NOMO-1 (cell line): ENCODE measurements around the gene ZNF835.

Experiments used
- DNase-seq, 2 experiments: peaks; one replicate each; lab custom pipeline; 2025; ENCODE audit not compliant: unreplicated experiment in 2 of 2; lab: John Stamatoyannopoulos, UW

Gene ZNF835

GRCh38 chr19:56664511-56664910 is 7.0 kb downstream of the ZNF835 start:
- DNase-seq: no peak

DNA sequence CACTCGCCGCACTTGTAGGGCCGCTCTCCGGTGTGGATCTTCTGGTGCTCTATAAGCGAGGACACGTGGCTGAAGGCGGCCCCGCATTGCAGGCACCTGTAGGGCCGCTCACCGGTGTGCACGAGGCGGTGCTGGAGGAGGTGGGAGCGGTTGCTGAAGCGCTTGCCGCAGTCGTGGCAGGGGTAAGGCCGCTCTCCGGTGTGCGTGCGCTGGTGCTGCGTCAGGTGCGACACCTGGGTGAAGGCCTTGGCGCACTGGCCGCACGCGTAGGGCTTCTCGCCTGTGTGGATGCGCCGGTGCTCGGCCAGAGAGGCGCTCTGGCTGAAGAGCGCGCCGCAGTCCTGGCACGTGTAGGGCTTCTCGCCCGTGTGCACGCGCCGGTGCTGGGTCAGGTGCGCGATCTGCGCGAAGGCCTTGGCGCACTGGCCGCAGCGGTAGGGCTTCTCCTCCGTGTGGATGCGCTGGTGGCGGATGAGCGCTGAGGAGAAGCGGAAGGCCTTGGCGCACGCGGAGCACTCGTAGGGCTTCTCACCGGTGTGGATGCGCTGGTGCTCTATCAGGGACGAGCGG is 7.5 kb downstream of the ZNF835 start:
- DNase-seq: no peak

- no peak for DNase-seq
Observed at GRCh38 chr19:56661248-56661647, 10.3 kb downstream of the ZNF835 start.

- DNase-seq: no peak
Observed at GRCh38 chr19:56660381-56661107, 11.0 kb downstream of the ZNF835 start.

- no peak for DNase-seq
Observed at GRCh38 chr19:56654151-56654550, 17.4 kb downstream of the ZNF835 start.

DNA sequence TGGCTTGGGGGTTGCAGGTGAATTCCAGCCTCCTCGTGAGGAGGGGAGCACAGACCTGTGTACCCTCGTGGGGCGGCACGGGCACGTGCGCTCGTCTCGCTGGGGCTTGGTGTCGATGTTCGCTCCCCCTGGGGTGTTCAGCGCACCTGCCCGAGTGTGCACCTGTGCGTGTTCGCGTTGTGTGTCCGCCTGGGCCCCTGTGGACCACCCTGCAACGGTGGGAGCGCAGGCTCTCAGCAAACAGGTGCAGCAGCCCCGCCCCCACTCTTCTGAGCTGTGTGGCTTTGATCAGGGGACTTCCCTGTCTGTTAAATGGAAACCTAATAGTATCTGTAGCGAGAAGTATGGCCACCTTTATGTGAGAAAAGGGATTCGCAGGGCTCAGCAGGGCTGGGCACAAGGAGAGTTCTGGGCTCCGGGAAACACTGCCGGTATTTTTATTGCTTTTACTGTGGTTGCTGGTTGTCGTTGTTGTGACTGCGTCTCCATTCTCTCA is 28.0 kb downstream of the ZNF835 start:
- DNase-seq: no peak

- no peak for DNase-seq
Observed at GRCh38 chr19:56642711-56643459, 28.7 kb downstream of the ZNF835 start, which contains the start of gene SMIM17. Gene SMIM17, plus strand, starts transcription at chr19:56643159. Its CDS starts 2,509 bp downstream, at chr19:56645668.

- DNase-seq: no peak
Observed at GRCh38 chr19:56639217-56639616, 32.3 kb downstream of the ZNF835 start.

- DNase-seq: peak; percentile 47 to 51
Observed at GRCh38 chr19:56637976-56638555, 33.5 kb downstream of the ZNF835 start.

- no peak for DNase-seq
Observed at GRCh38 chr19:56633021-56633420, 38.5 kb downstream of the ZNF835 start.

DNA sequence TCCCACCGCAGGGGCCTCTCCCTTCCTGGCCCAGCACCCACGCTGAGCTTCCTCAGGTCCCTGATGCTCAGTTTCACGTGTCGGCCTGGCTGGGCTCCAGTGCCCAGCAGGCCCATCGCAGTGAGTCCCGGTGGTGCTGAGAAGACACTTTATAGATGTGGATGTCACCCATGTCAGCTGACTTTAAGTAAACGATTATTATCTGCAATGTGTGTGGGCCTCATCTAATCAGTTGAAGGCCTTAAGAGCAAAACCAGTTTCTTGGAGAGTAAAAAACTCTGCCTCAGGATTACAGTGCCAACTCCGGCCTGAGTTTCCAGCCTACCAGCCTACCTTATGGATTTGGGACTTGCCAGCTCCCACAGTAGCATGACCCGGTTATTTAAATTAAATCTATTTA is 45.8 kb downstream of the ZNF835 start:
- DNase-seq: no peak

GRCh38 chr19:56623006-56623405 is 48.6 kb downstream of the ZNF835 start:
- DNase-seq: no peak

DNA sequence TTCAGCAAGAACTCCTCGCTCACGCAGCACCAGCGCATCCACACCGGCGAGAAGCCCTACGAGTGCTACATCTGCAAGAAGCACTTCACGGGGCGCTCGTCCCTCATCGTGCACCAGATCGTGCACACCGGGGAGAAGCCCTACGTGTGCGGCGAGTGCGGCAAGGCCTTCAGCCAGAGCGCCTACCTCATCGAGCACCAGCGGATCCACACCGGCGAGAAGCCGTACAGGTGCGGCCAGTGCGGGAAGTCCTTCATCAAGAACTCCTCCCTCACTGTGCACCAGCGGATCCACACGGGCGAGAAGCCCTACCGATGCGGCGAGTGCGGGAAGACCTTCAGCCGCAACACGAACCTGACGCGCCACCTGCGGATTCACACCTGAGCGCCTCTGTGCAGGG is 49.2 kb downstream of the ZNF835 start:
- DNase-seq: no peak

- DNase-seq: no peak
Observed at GRCh38 chr19:56619121-56619520, 52.4 kb downstream of the ZNF835 start.

DNA sequence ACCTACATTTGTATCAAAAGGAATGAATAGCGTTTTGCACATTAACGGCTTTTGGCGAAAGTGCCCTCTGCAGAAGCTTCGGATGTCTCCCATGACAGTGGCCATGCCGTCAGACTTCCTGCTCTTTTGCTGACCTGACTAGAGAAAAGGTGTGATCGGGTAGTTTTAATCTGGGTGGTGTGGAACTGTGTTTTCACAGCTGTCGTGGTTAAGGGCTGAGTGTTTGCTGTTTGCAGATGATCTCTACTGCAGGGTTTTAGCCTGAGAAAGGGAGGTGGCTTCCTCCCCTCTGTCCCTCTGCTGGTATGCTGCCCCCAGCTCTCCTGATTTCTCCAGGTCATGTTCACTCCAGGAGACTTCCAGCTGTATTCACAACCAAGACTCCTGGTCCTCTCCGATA is 54.0 kb downstream of the ZNF835 start:
- no peak for DNase-seq

DNA sequence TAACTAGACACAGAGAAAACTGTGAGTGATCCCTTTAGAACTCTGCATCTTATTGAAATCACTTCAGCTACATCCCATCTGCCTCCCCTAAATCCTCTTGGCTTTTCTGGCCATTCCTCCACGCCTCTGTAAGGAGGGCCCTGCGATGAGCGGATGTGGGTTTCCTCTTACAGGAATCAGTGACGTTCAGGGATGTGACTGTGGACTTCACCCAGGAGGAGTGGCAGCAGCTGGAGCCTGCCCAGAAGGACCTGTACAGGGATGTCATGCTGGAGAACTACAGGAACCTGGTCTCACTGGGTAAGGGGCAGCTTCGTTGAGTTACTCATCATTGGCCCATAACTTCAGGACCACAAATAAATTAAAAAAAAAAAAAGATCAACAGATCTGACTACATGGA is 57.9 kb downstream of the ZNF835 start:
- DNase-seq: no peak

- DNase-seq: no peak
Observed at GRCh38 chr19:56612737-56613136, 58.8 kb downstream of the ZNF835 start.
